GM12891 (cell line): ENCODE measurements around the gene IGF2BP1.

Source experiments
- POLR2A ChIP-seq: IDR thresholded peaks from 2 replicates; pipeline ENCODE4 v1.6.1; 2011; ENCODE audit warnings: low read depth, low read length, control low read depth
- SPI1 ChIP-seq: IDR thresholded peaks from 2 replicates; pipeline ENCODE4 v1.6.1; 2011; ENCODE audit warnings: low read depth, low read length, control low read depth

DNA sequence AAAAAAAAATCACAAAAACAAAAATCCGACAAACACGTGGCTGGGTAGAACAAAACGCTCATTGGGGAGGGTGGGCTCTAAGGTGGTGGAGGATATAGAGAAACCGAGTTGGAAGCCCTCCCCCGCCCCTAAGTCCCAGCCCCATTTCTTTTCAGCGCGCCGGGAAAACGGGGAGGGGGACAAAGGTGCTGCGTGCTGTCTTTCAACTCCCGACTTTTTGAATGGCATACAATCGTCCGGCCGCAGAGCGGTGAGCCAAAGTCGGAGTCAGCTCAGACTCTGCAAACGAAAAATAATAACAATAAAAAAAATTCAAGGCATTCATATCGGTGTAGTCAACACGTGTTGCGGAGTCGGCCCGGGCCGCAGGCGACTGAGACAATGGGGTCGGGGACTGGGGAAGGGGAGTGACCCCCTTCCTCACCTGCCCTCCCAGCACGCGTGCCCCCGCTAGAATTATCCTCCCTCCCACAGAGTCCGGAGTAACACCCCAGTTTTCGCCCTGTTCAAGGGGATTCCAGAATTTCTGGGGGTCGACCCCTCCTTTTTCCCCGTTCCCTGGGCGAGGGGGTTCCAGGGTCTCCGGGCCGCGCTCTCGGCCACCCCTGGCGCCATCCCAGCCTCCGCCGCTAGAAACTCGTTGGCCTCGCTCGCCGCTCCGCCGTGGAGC, 1.7 kb upstream of the IGF2BP1 start:
- TF ChIP-seq SPI1 (no peak), POLR2A (no peak)
